Tibial nerve (tissue), 3 donors: ENCODE measurements around the gene TBX5.

Experiments
- CTCF ChIP-seq, 5 experiments: fragments of 200-600 bp in 3 of 5; fragments of 450-650 bp in 2 of 5; sonication (generic) in 3 of 5; IDR thresholded peaks; one replicate each; pipeline ENCODE4 v1.5.1; 2016 to 2019; ENCODE audit warnings: antibody characterized with exemption in 5 of 5, mild to moderate bottlenecking in 3 of 5, moderate library complexity in 2 of 5
- POLR2A ChIP-seq, 2 donors: fragments of 450-650 bp; IDR thresholded peaks; one replicate each; pipeline ENCODE4 v1.6.1; 2017; ENCODE audit warnings: antibody characterized with exemption in 2 of 2, mild to moderate bottlenecking in 2 of 2, moderate library complexity in 2 of 2

- TF ChIP-seq POLR2A (IDR thresholded peaks at IDR 0.05) (no peak), CTCF (IDR thresholded peaks at IDR 0.05) (no peak)
Observed at GRCh38 chr12:114441039-114441383, 35.1 kb upstream of the TBX5 start.
